K562 (cell line): ENCODE results near the gene DTX3. TPM values are rescaled to one million over a fixed set of nuclear protein-coding genes. Genes with fewer than 3 reads are reported as not detected.

Experiments
- GABPB1 ChIP-seq: sonication (generic); formaldehyde crosslinking; IDR thresholded peaks from 2 replicates; pipeline ENCODE4 v1.8.0; 2022; ENCODE audit warnings: mild to moderate bottlenecking, missing genetic modification reagents
- KAT8 ChIP-seq: fragments of 450-650 bp; IDR thresholded peaks from 2 replicates; pipeline ENCODE4 v1.6.1; 2016; ENCODE audit warnings: low read depth, mild to moderate bottlenecking
- MGA ChIP-seq: fragments of 450-650 bp; IDR thresholded peaks from 2 replicates; pipeline ENCODE4 v1.6.1; 2016; ENCODE audit warnings: mild to moderate bottlenecking, moderate library complexity
- RREB1 ChIP-seq: fragments of 250-450 bp; sonication (Bioruptor Pico); IDR thresholded peaks from 2 replicates; pipeline ENCODE4 v1.4.0; 2020
- SIN3B ChIP-seq: fragments of 450-650 bp; IDR thresholded peaks from 2 replicates; pipeline ENCODE4 v1.6.1; 2017; ENCODE audit warnings: low read depth, mild to moderate bottlenecking, moderate library complexity
- TEAD1 ChIP-seq, 2 experiments: fragments of 450-650 bp in 1 of 2; sonication (generic) in 1 of 2; formaldehyde crosslinking; IDR thresholded peaks; 2 replicates each; pipeline versions ENCODE4 v1.4.0 to v1.8.0; 2020 to 2022; ENCODE audit warnings: mild to moderate bottlenecking in 2 of 2, missing genetic modification reagents in 1 of 2
- ZBTB17 ChIP-seq: fragments of 450-650 bp; formaldehyde crosslinking; IDR thresholded peaks from 2 replicates; pipeline ENCODE4 v1.4.0; 2020; ENCODE audit warnings: mild to moderate bottlenecking
- polyA plus RNA-seq, 8 experiments: library from polyadenylated mRNA; depleted of rRNA in 4 of 8; stranded (reverse) in 5 of 8; unstranded in 3 of 8; fragments of >200 nt; fragmentation: Nextera tagmentation in 2 of 8; fragmentation: Illumina TruSeq in 1 of 8; extraction: Ambion mirVana in 2 of 8; extraction: Trizol in 1 of 8; gene quantifications; 2 replicates each; pipeline versions ENCODE4 v1.2.1 to v1.2.3, GENCODE V29; 2011 to 2014; ENCODE audit warnings: inconsistent platforms in 1 of 8, missing spikeins in 1 of 8
- total RNA-seq, 7 experiments: library from RNA; depleted of rRNA in 6 of 7; stranded (reverse); fragments of >200 nt in 6 of 7; fragmentation: Illumina TruSeq in 2 of 7; extraction: Trizol in 2 of 7; gene quantifications; 2 replicates each; pipeline versions ENCODE4 v1.2.1 to v1.2.3, GENCODE V29; 2011 to 2021; ENCODE audit warnings: low replicate concordance in 1 of 7

Gene DTX3
- total and polyA plus RNA-seq, 9 of the 15 experiments (the other 6 are each of a cell fraction or from before 2014, with no cell fraction given): 0.03 to 0.09 (median 0.06) TPM; not detected in 6

GRCh38 chr12:57632958-57633840, 28.6 kb downstream of the DTX3 start, which contains the start of gene B4GALNT1 (continued):
- TF ChIP-seq MGA (peak; percentile 90), RREB1 (0 out of 2 replicates have a peak, but pooled peaks have one; percentile 25), SIN3B (0 out of 2 replicates have a peak, but pooled peaks have one; percentile 41), ZBTB17 (CRISPR knock-in tag) (0 out of 2 replicates have a peak, but pooled peaks have one; percentile 17), GABPB1 (peak; percentile 21; the same call in 1 of the 2 replicates), KAT8 (no peak), TEAD1 (CRISPR knock-in tag; IDR thresholded peaks at IDR 0.05) (peak; percentile 67 to 97; a peak in 3 of 4 replicates)
